Fibroblast of villous mesenchyme (primary cell): Measurements from ENCODE around the gene FAM217B. TPM values are rescaled to one million over a fixed set of nuclear protein-coding genes. Genes with fewer than 3 reads are reported as not detected.
A peak's percentile ranks its signal among the peaks of the same experiment; 100 is the strongest.

Experiments
- DNase-seq: peaks from one replicate; pipeline ENCODE4 v3.0.0-alpha.2; 2010; ENCODE audit warnings: low read depth
- H3K4me3 ChIP-seq: 2 replicates; pipeline ENCODE4 v1.5.1; 2011; ENCODE audit warnings: low read depth, mild to moderate bottlenecking, low read length
- CTCF ChIP-seq: IDR thresholded peaks from 2 replicates; pipeline ENCODE4 v1.5.1; 2012; ENCODE audit warnings: low read depth, mild to moderate bottlenecking, low read length; ENCODE audit not compliant: insufficient read depth
- total RNA-seq: library from RNA; depleted of rRNA; stranded (reverse); fragments of >200 nt; gene quantifications from 2 replicates; pipeline ENCODE4 v1.2.3, GENCODE V29; 2012

Gene FAM217B
- total RNA-seq, 1 donor, result 5.6 TPM

DNA sequence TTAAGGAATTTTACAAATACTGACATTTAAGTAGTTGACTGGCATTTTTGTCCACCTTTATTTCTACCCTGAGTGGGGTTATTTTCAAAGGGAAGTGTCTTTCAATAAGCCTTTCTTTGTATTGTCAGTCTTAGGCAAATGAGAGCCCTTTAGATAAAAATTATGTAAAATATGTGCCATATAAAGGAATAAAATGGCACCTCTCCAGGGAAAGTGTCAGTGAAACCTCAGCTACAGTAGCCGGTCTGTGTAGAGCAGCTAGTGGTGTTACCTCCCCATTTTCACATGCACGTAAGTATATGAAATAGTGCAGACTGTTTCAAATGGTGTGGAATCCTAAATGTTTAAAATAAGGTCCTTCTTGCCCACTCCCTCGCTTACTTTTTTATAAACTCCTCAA, 5.0 kb downstream of the FAM217B start:
- H3K4me3 ChIP-seq, result no peak overlapping the region
- no peak for TF ChIP-seq CTCF
- no peak for DNase-seq

DNA sequence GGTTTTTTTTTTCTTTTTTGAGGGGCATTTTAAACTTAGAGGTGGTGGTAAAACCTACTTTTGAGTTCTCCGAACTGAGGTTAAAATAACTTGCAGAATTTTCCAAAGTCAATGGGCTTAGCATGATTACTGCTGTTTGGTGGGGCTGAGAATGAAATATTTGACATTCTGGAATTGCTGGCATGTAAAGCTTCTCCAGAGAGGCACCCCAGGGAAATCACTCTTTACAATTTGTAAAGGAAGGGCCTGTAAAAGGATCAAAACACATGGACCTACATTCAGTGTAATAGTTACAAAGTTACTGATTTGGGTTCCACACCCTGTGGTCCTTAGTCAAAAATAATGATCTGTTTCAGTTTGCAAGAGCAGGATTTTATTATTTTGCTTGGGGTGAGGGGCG, 5.5 kb downstream of the FAM217B start:
- DNase-seq, result no peak
- TF ChIP-seq CTCF, result no peak
- H3K4me3 ChIP-seq, result no peak overlapping the region

DNA sequence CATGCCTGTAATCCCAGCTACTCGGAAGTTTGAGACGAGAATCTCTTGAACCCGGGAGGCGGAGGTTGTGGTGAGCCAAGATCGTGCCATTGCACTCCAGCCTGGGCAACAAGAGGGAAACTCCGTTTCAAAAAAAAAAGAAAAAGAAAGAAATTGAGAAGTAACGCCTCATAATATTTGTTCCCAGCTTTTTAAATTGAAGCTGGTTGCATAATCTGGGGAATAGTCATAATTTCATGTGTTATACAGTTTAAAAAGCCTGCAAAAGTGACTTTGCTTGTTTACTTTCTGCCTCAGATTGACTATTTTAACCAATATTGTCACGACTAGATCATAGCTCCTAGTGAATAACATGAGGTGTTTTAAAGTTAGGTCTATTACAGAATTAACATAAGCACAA, 7.2 kb downstream of the FAM217B start:
- DNase-seq, result no peak
- no peak overlapping the region for H3K4me3 ChIP-seq
- TF ChIP-seq CTCF, result no peak

GRCh38 chr20:59948212-59948611, 8.0 kb downstream of the FAM217B start:
- no peak for DNase-seq
- TF ChIP-seq CTCF, result no peak
- H3K4me3 ChIP-seq, result no peak overlapping the region

DNA sequence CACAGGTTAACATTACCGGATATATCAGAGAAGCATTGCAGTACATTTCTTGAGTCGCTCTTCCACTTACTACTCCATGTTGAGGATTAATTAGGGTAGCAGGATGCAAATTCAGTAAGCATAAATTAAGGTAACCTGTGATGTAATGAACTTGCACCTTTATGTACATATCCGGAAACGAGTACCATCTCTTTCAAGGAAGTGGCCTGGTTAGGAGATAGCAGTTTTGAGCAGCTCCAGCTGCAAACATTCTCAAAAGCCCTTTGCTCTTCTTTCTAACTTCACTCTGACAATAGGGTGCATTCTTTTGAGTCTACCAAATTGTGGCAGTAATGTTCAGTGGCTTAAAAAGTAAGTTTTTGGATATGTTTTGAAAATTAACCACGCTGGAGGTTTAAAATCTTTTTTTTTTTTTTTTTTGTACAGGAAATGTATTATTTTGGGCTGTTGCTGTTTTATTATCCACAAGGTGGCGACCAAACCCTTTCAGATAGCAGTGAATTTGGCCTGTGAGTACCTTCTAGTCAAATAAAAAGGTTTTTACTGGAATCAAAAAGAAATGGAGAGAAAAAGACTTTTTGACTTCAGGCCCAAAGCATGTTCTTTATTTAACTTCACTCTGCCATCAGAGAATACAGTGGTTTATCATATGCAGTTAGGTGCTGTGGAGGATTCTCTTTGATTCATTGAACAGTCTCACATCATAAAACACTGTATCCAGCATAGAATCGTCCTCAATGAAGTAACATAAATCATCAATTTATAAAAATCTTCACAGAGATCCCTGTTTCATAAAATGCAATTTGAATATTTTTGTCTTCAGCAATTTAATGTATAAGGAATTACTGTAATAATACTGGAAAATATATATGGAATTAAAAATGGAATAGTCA, 8.9 kb downstream of the FAM217B start:
- TF ChIP-seq CTCF, result peak; percentile 61
- H3K4me3 ChIP-seq, result no peak overlapping the region
- DNase-seq, result peak; percentile 60

GRCh38 chr20:59949911-59950310, 9.7 kb downstream of the FAM217B start:
- DNase-seq, result no peak
- TF ChIP-seq CTCF, result no peak
- no peak overlapping the region for H3K4me3 ChIP-seq
